SK-N-SH treated with all-trans-retinoic acid at 6 μM for 48 hours (cell line): ENCODE results near the gene KCTD3.

ENCODE experiments used
- ATAC-seq: fragments of 200-7000 bp; cut with Tn5 transposase; 3 replicates; pipeline ENCODE4 v1.9.1; 2020; ENCODE audit warnings: mild to moderate bottlenecking, moderate library complexity
- ARNTL ChIP-seq: fragments of 450-650 bp; formaldehyde crosslinking; IDR thresholded peaks from 2 replicates; pipeline ENCODE4 v1.5.0; 2020; ENCODE audit warnings: low read depth, mild to moderate bottlenecking, moderate library complexity, borderline replicate concordance
- CSDC2 ChIP-seq: fragments of 250-450 bp; sonication (Bioruptor Pico); IDR thresholded peaks from 2 replicates; pipeline ENCODE4 v1.5.0; 2020; ENCODE audit warnings: mild to moderate bottlenecking, moderate library complexity
- ESRRG ChIP-seq: fragments of 250-450 bp; sonication (Bioruptor Pico); IDR thresholded peaks from 2 replicates; pipeline ENCODE4 v1.6.1; 2021; ENCODE audit warnings: mild to moderate bottlenecking
- GLIS3 ChIP-seq: fragments of 250-450 bp; sonication (Bioruptor Pico); IDR thresholded peaks from 2 replicates; pipeline ENCODE4 v1.5.0; 2020; ENCODE audit warnings: mild to moderate bottlenecking, moderate library complexity
- OSR1 ChIP-seq: fragments of 250-450 bp; sonication (Bioruptor Pico); IDR thresholded peaks from 2 replicates; pipeline ENCODE4 v1.8.0; 2022; ENCODE audit warnings: moderate library complexity, mild to moderate bottlenecking, inconsistent platforms
- PATZ1 ChIP-seq: fragments of 250-450 bp; sonication (Bioruptor Pico); IDR thresholded peaks from 2 replicates; pipeline ENCODE4 v1.8.0; 2020; ENCODE audit warnings: mild to moderate bottlenecking, moderate library complexity, borderline replicate concordance
- PPARA ChIP-seq: fragments of 250-450 bp; sonication (Bioruptor Pico); IDR thresholded peaks from 2 replicates; pipeline ENCODE4 v1.5.0; 2020; ENCODE audit warnings: mild to moderate bottlenecking, borderline replicate concordance
- SNAI2 ChIP-seq: fragments of 250-450 bp; sonication (Bioruptor Pico); IDR thresholded peaks from 2 replicates; pipeline ENCODE4 v1.5.0; 2020; ENCODE audit warnings: mild to moderate bottlenecking, moderate library complexity
- TCF4 ChIP-seq: fragments of 250-450 bp; sonication (Bioruptor Pico); IDR thresholded peaks from 2 replicates; pipeline ENCODE4 v1.8.0; 2021; ENCODE audit warnings: mild to moderate bottlenecking, moderate library complexity, borderline replicate concordance
- TOX ChIP-seq: fragments of 250-450 bp; sonication (Bioruptor Pico); IDR thresholded peaks from 2 replicates; pipeline ENCODE4 v1.8.0; 2021; ENCODE audit warnings: mild to moderate bottlenecking, moderate library complexity, borderline replicate concordance
- ZC3H10 ChIP-seq: fragments of 250-450 bp; sonication (Bioruptor Pico); IDR thresholded peaks from 2 replicates; pipeline ENCODE4 v1.5.1; 2021; ENCODE audit warnings: mild to moderate bottlenecking, moderate library complexity
- ZFP3 ChIP-seq: fragments of 250-450 bp; sonication (Bioruptor Pico); IDR thresholded peaks from 2 replicates; pipeline ENCODE4 v1.5.0; 2020; ENCODE audit warnings: mild to moderate bottlenecking, moderate library complexity
- ZFP30 ChIP-seq: fragments of 450-650 bp; formaldehyde crosslinking; IDR thresholded peaks from 2 replicates; pipeline ENCODE4 v1.5.0; 2022; ENCODE audit warnings: mild to moderate bottlenecking, moderate library complexity
- ZNF70 ChIP-seq: fragments of 450-650 bp; formaldehyde crosslinking; IDR thresholded peaks from 2 replicates; pipeline ENCODE4 v1.5.0; 2020; ENCODE audit warnings: mild to moderate bottlenecking, moderate library complexity
- ZNF8 ChIP-seq: fragments of 450-650 bp; formaldehyde crosslinking; IDR thresholded peaks from 2 replicates; pipeline ENCODE4 v1.5.0; 2020; ENCODE audit warnings: mild to moderate bottlenecking, moderate library complexity
- TF ChIP-seq, protein P1 (sequence below): fragments of 250-450 bp; sonication (Bioruptor Pico); IDR thresholded peaks from 2 replicates; pipeline ENCODE4 v1.5.0; 2020; ENCODE audit warnings: mild to moderate bottlenecking, moderate library complexity
- TF ChIP-seq, protein P2 (sequence below): fragments of 250-450 bp; sonication (Bioruptor Pico); IDR thresholded peaks from 2 replicates; pipeline ENCODE4 v1.5.1; 2021; ENCODE audit warnings: mild to moderate bottlenecking, moderate library complexity
- TF ChIP-seq, protein P3 (sequence below): fragments of 250-450 bp; sonication (Bioruptor Pico); IDR thresholded peaks from 2 replicates; pipeline ENCODE4 v1.5.1; 2020; ENCODE audit warnings: low read depth, mild to moderate bottlenecking, moderate library complexity

Gene KCTD3

GRCh38 chr1:215544566-215544965, 22.5 kb upstream of the KCTD3 start:
- no peak for ATAC-seq
- TF ChIP-seq ZNF8 (no peak), ARNTL (CRISPR knock-in tag) (no peak), SNAI2 (CRISPR knock-in tag) (no peak), TCF4 (CRISPR knock-in tag) (no peak), ESRRG (CRISPR knock-in tag) (no peak), OSR1 (CRISPR knock-in tag) (no peak), GLIS3 (CRISPR knock-in tag) (no peak), PPARA (CRISPR knock-in tag) (no peak), ZFP3 (no peak)
- TF ChIP-seq, protein P1, sequence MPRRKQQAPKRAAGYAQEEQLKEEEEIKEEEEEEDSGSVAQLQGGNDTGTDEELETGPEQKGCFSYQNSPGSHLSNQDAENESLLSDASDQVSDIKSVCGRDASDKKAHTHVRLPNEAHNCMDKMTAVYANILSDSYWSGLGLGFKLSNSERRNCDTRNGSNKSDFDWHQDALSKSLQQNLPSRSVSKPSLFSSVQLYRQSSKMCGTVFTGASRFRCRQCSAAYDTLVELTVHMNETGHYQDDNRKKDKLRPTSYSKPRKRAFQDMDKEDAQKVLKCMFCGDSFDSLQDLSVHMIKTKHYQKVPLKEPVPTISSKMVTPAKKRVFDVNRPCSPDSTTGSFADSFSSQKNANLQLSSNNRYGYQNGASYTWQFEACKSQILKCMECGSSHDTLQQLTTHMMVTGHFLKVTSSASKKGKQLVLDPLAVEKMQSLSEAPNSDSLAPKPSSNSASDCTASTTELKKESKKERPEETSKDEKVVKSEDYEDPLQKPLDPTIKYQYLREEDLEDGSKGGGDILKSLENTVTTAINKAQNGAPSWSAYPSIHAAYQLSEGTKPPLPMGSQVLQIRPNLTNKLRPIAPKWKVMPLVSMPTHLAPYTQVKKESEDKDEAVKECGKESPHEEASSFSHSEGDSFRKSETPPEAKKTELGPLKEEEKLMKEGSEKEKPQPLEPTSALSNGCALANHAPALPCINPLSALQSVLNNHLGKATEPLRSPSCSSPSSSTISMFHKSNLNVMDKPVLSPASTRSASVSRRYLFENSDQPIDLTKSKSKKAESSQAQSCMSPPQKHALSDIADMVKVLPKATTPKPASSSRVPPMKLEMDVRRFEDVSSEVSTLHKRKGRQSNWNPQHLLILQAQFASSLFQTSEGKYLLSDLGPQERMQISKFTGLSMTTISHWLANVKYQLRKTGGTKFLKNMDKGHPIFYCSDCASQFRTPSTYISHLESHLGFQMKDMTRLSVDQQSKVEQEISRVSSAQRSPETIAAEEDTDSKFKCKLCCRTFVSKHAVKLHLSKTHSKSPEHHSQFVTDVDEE: no peak
- TF ChIP-seq, protein P2, sequence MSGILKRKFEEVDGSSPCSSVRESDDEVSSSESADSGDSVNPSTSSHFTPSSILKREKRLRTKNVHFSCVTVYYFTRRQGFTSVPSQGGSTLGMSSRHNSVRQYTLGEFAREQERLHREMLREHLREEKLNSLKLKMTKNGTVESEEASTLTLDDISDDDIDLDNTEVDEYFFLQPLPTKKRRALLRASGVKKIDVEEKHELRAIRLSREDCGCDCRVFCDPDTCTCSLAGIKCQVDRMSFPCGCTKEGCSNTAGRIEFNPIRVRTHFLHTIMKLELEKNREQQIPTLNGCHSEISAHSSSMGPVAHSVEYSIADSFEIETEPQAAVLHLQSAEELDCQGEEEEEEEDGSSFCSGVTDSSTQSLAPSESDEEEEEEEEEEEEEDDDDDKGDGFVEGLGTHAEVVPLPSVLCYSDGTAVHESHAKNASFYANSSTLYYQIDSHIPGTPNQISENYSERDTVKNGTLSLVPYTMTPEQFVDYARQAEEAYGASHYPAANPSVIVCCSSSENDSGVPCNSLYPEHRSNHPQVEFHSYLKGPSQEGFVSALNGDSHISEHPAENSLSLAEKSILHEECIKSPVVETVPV (CRISPR knock-in tag): no peak

- no peak for ATAC-seq
- no peak for TF ChIP-seq GLIS3 (CRISPR knock-in tag)
- TF ChIP-seq PATZ1: no peak
- no peak for TF ChIP-seq TOX (CRISPR knock-in tag)
- no peak for TF ChIP-seq ARNTL (CRISPR knock-in tag)
- TF ChIP-seq ZFP30 (CRISPR knock-in tag): no peak
- TF ChIP-seq, protein P2 (CRISPR knock-in tag): no peak
- TF ChIP-seq CSDC2 (CRISPR knock-in tag): no peak
- no peak for TF ChIP-seq TCF4 (CRISPR knock-in tag)
- no peak for TF ChIP-seq ZC3H10 (CRISPR knock-in tag)
Measured at GRCh38 chr1:215545096-215545495, 22.0 kb upstream of the KCTD3 start.

DNA sequence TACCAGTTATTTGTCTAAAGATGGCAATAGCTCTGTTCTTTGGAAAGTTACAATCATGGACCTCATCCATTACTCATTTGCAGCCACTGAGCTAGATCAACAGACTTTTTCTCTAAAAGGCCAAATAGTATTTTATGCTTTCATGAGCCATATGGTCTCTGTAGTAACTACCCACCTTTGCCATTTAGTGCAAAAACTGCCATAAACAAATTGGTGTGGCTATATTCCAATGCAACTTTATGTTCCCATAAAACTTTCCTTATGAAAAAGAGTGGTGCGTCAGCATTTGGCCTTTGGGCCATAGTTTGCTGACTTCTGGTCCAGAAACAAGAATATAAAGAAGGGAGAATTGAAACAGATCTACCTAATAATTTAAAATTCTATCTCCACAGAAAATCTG, 20.1 kb upstream of the KCTD3 start:
- TF ChIP-seq ZNF8 (no peak), SNAI2 (CRISPR knock-in tag) (no peak), CSDC2 (CRISPR knock-in tag) (no peak), ZFP3 (no peak), ARNTL (CRISPR knock-in tag) (no peak), GLIS3 (CRISPR knock-in tag) (no peak), ZNF70 (CRISPR knock-in tag) (no peak), TOX (CRISPR knock-in tag) (no peak)
- TF ChIP-seq, protein P2 (CRISPR knock-in tag): no peak
- TF ChIP-seq, protein P3, sequence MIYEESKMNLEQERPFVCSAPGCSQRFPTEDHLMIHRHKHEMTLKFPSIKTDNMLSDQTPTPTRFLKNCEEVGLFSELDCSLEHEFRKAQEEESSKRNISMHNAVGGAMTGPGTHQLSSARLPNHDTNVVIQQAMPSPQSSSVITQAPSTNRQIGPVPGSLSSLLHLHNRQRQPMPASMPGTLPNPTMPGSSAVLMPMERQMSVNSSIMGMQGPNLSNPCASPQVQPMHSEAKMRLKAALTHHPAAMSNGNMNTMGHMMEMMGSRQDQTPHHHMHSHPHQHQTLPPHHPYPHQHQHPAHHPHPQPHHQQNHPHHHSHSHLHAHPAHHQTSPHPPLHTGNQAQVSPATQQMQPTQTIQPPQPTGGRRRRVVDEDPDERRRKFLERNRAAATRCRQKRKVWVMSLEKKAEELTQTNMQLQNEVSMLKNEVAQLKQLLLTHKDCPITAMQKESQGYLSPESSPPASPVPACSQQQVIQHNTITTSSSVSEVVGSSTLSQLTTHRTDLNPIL (CRISPR knock-in tag): no peak
- no peak for ATAC-seq
